HG03097 (cell line): ENCODE data around the gene PIK3C2G.
"Not testable (repeated sequence)": the region's sequence is repeated elsewhere in the genome, so short reads cannot be mapped to it uniquely, and the experiment has no call there.

ENCODE experiments used
- ATAC-seq: cut with Tn5 transposase; IDR thresholded peaks from one replicate; pipeline ENCODE4 v1.9.1; 2021; ENCODE audit not compliant: unreplicated experiment, low FRiP score

Gene PIK3C2G

GRCh38 chr12:18690653-18691052 is 429.3 kb downstream of the PIK3C2G start:
- no peak for ATAC-seq

- not testable (repeated sequence) for ATAC-seq
Measured at GRCh38 chr12:18693986-18694385, 432.7 kb downstream of the PIK3C2G start.

GRCh38 chr12:18696971-18697602 is 435.8 kb downstream of the PIK3C2G start:
- no peak for ATAC-seq
